ENCODE measurements around the gene FIGNL1. TPM values are rescaled to one million over a fixed set of nuclear protein-coding genes. Genes with fewer than 3 reads are reported as not detected.

The FIGNL1 gene
- total RNA-seq, 1 experiment from 2014 or later: 27.8 TPM

DNA sequence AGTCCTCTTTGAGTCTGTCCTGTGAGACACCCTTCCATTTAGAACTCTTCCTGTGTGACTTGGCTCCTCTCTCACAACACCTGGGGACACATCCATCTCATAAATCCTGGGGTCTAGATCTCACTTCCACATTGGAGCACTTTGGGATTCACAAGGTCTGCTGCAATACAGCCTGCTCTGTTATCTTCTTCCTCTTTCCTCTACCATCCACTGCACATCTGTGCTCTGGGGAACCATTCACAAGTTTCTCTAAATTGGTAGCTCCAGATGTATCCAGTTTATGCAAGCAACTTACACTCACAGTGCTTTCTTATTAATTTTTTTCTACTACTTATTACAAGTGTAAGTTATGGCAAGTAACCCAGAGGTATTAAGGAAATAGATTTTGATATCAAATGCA, 5.5 kb upstream of the FIGNL1 start:
- Histone ChIP-seq H3K27me3 (ENCODE audit: low read length) (no peaks in the 10 kb centered on the region), H4K20me1 (ENCODE audit: insufficient read depth, low read depth, low read length) (no peaks in the 10 kb centered on the region), H3K4me3 (ENCODE audit: low read length) (no peak overlapping the region), H2AFZ (ENCODE audit: low read length) (no peak overlapping the region), H3K9ac (ENCODE audit: low read length) (no peak overlapping the region; the same call in 1 of the 2 replicates), H3K9me3 (ENCODE audit: low read length) (no peaks in the 10 kb centered on the region), H3K36me3 (ENCODE audit: insufficient read depth, low read length) (no peaks in the 10 kb centered on the region), H3K9me2 (replicated peaks; ENCODE audit: insufficient read depth, low read length) (no peaks in the 10 kb centered on the region), H3K4me2 (ENCODE audit: low read depth, low read length, poor library complexity, severe bottlenecking) (peak overlapping the region; percentile 5), H3K4me1 (ENCODE audit: low read length) (peaks cover 21% of the 10 kb centered on the region), H3K27ac (ENCODE audit: low read length) (no peak overlapping the region), H3K79me2 (ENCODE audit: low read length) (peaks cover 3% of the 10 kb centered on the region; the same call in 1 of the 2 replicates)
- DNase-seq: peak; percentile 52

DNA sequence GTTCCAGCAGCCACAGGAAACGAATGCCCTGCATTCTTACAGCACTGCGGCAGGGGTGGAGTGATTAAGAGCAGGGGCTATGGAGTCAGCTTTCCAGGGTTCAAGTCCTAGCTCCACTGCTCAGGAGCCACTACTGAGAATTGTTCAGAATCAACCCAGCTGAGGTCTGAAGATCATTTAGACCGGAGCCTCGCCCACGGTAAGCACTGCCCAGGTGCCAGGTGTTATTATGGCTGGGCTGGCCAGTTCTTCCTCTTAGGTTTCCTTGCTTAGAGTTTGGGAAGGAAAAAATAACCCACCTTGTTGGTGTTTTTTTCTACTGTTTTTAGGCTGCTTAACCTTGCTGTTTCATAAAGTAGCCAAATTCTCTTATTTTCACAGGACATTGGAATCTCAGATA, 4.8 kb upstream of the FIGNL1 start:
- Histone ChIP-seq H3K4me3 (ENCODE audit: low read length) (no peak overlapping the region), H3K9me2 (replicated peaks; ENCODE audit: insufficient read depth, low read length) (no peaks in the 10 kb centered on the region), H3K36me3 (ENCODE audit: insufficient read depth, low read length) (no peaks in the 10 kb centered on the region), H4K20me1 (ENCODE audit: insufficient read depth, low read depth, low read length) (no peaks in the 10 kb centered on the region), H2AFZ (ENCODE audit: low read length) (no peak overlapping the region), H3K4me1 (ENCODE audit: low read length) (peaks cover 24% of the 10 kb centered on the region), H3K9me3 (ENCODE audit: low read length) (no peaks in the 10 kb centered on the region), H3K79me2 (ENCODE audit: low read length) (peaks cover 10% of the 10 kb centered on the region), H3K27me3 (ENCODE audit: low read length) (no peaks in the 10 kb centered on the region), H3K9ac (ENCODE audit: low read length) (no peak overlapping the region), H3K27ac (ENCODE audit: low read length) (no peak overlapping the region), H3K4me2 (ENCODE audit: low read depth, low read length, poor library complexity, severe bottlenecking) (no peak overlapping the region)
- no peak for DNase-seq

DNA sequence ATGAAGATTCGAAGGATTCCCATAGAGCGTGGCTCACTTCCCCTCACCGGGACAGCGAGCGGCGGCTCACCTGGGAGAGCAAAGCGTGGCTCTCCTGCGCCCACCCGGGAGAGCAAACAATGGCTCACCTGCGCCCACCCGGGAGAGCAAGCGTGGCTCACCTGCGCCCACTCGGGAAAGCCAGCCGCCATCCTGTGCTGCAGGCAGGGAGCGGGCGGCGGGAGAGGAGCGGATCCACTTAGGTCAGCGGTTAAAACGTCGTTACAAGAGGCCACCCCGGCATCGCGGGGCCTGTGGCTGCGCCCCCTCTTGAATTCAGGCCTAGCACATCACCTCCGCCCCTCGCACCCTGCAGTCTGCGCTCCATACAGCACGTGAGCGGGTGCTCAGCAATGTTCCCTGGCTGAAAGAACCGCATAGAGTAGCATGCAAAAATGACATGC, 461 bp upstream of the FIGNL1 start:
- H3K27me3 ChIP-seq (ENCODE audit: low read length): no peaks in the 10 kb centered on the region
- H3K79me2 ChIP-seq (ENCODE audit: low read length): peaks cover 48% of the 10 kb centered on the region
- peaks cover 24% of the 10 kb centered on the region for H3K36me3 ChIP-seq (ENCODE audit: insufficient read depth, low read length)
- peak; percentile 73 for DNase-seq
- H3K9me3 ChIP-seq (ENCODE audit: low read length): no peaks in the 10 kb centered on the region
- peak overlapping the region; percentile 93 for H2AFZ ChIP-seq (ENCODE audit: low read length)
- peaks cover 35% of the 10 kb centered on the region for H3K4me1 ChIP-seq (ENCODE audit: low read length)
- peak overlapping the region; percentile 69 for H3K27ac ChIP-seq (ENCODE audit: low read length)
- no peaks in the 10 kb centered on the region for H3K9me2 ChIP-seq (replicated peaks; ENCODE audit: insufficient read depth, low read length)
- H3K9ac ChIP-seq (ENCODE audit: low read length): peak overlapping the region; percentile 98
- peak overlapping the region; percentile 87 for H3K4me3 ChIP-seq (ENCODE audit: low read length)
- 0 out of 2 replicates have a peak, but pooled peaks cover 8% of the 10 kb centered on the region for H4K20me1 ChIP-seq (ENCODE audit: insufficient read depth, low read depth, low read length)
- H3K4me2 ChIP-seq (ENCODE audit: low read depth, low read length, poor library complexity, severe bottlenecking): peak overlapping the region; percentile 98

- Histone ChIP-seq H3K9me3 (ENCODE audit: low read length) (no peaks in the 10 kb centered on the region), H3K27ac (ENCODE audit: low read length) (peak overlapping the region; percentile 69), H2AFZ (ENCODE audit: low read length) (peak overlapping the region; percentile 82; the same call in 1 of the 2 replicates), H3K36me3 (ENCODE audit: insufficient read depth, low read length) (peaks cover 27% of the 10 kb centered on the region), H4K20me1 (ENCODE audit: insufficient read depth, low read depth, low read length) (0 out of 2 replicates have a peak, but pooled peaks cover 8% of the 10 kb centered on the region), H3K4me2 (ENCODE audit: low read depth, low read length, poor library complexity, severe bottlenecking) (peak overlapping the region; percentile 98), H3K4me1 (ENCODE audit: low read length) (peaks cover 29% of the 10 kb centered on the region), H3K9ac (ENCODE audit: low read length) (peak overlapping the region; percentile 98), H3K4me3 (ENCODE audit: low read length) (peak overlapping the region; percentile 87), H3K79me2 (ENCODE audit: low read length) (peaks cover 59% of the 10 kb centered on the region), H3K27me3 (ENCODE audit: low read length) (no peaks in the 10 kb centered on the region), H3K9me2 (replicated peaks; ENCODE audit: insufficient read depth, low read length) (no peaks in the 10 kb centered on the region)
- peak; percentile 50 for DNase-seq
Measured at GRCh38 chr7:50449501-50449880, 659 bp downstream of the FIGNL1 start.

DNA sequence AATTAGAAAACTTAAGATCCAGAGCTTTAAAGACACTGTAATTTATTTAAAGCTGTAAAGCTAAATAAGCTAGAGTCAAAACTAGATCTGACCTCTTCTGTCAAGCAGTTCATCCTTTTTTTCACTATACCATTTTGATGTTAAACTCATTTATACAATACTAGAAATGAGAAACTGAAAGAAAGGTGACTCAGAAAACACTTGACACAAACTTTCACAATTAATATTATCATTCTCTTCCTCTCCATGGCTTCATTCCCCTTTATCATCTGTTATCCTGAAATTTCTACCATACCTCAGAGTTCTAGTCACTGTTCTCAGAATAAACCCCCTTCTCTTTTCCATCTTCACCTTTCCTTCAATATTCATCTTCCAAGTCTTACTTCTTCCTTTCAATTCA, 1.3 kb downstream of the FIGNL1 start:
- H3K4me2 ChIP-seq (ENCODE audit: low read depth, low read length, poor library complexity, severe bottlenecking): peak overlapping the region; percentile 98
- peak overlapping the region; percentile 98 for H3K9ac ChIP-seq (ENCODE audit: low read length)
- H3K9me3 ChIP-seq (ENCODE audit: low read length): no peaks in the 10 kb centered on the region
- no peaks in the 10 kb centered on the region for H3K9me2 ChIP-seq (replicated peaks; ENCODE audit: insufficient read depth, low read length)
- peaks cover 65% of the 10 kb centered on the region for H3K79me2 ChIP-seq (ENCODE audit: low read length)
- H4K20me1 ChIP-seq (ENCODE audit: insufficient read depth, low read depth, low read length): 0 out of 2 replicates have a peak, but pooled peaks cover 8% of the 10 kb centered on the region
- H3K4me1 ChIP-seq (ENCODE audit: low read length): peaks cover 29% of the 10 kb centered on the region
- peak overlapping the region; percentile 69; the same call in 1 of the 2 replicates for H3K27ac ChIP-seq (ENCODE audit: low read length)
- H2AFZ ChIP-seq (ENCODE audit: low read length): no peak overlapping the region
- peaks cover 34% of the 10 kb centered on the region for H3K36me3 ChIP-seq (ENCODE audit: insufficient read depth, low read length)
- DNase-seq: no peak
- no peaks in the 10 kb centered on the region for H3K27me3 ChIP-seq (ENCODE audit: low read length)
- H3K4me3 ChIP-seq (ENCODE audit: low read length): peak overlapping the region; percentile 87

- H3K4me2 ChIP-seq (ENCODE audit: low read depth, low read length, poor library complexity, severe bottlenecking): no peak overlapping the region
- H4K20me1 ChIP-seq (ENCODE audit: insufficient read depth, low read depth, low read length): 0 out of 2 replicates have a peak, but pooled peaks cover 8% of the 10 kb centered on the region
- peaks cover 54% of the 10 kb centered on the region for H3K36me3 ChIP-seq (ENCODE audit: insufficient read depth, low read length)
- H3K27me3 ChIP-seq (ENCODE audit: low read length): no peaks in the 10 kb centered on the region
- no peak overlapping the region for H2AFZ ChIP-seq (ENCODE audit: low read length)
- H3K4me1 ChIP-seq (ENCODE audit: low read length): peaks cover 29% of the 10 kb centered on the region
- H3K27ac ChIP-seq (ENCODE audit: low read length): no peak overlapping the region
- H3K79me2 ChIP-seq (ENCODE audit: low read length): peaks cover 87% of the 10 kb centered on the region
- no peak overlapping the region for H3K4me3 ChIP-seq (ENCODE audit: low read length)
- H3K9me3 ChIP-seq (ENCODE audit: low read length): no peaks in the 10 kb centered on the region
- no peaks in the 10 kb centered on the region for H3K9me2 ChIP-seq (replicated peaks; ENCODE audit: insufficient read depth, low read length)
- H3K9ac ChIP-seq (ENCODE audit: low read length): no peak overlapping the region
- no peak for DNase-seq
Measured at GRCh38 chr7:50446542-50446960, 3.6 kb downstream of the FIGNL1 start.

DNA sequence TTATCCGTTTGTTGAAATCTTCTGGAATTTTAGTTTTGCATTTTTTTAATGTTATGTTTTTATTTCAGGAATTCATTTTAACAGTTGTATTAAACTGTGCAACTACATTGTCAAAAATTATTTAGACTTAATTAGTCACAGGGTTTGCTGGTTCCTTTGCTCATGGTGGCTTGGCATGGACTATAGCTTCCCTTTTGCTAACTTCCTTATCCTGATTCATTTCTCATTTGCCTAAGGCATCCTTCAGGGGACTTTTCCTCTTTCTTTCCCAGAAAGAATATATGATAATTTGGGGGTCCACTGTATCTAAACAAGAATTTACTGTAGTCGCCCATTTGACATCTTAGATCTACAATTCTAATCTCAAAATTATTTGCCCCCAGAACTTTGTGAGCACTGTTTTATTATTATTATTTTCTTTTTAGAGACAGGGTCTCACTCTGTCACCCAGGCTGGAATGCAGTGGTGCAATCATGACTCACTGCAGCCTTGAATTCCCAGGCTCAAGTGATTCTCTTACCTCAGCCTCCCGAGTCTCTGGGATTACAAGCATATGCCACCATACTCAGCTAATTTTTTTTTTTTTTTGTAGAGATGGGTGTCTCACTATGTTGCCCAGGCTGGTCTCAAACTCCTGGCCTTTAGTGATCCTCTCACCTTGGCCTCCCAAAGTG, 13.9 kb downstream of the FIGNL1 start:
- DNase-seq: no peak
- H3K9ac ChIP-seq (ENCODE audit: low read length): no peak overlapping the region
- H3K4me2 ChIP-seq (ENCODE audit: low read depth, low read length, poor library complexity, severe bottlenecking): no peak overlapping the region
- peaks cover 35% of the 10 kb centered on the region; the same call in 1 of the 2 replicates for H3K36me3 ChIP-seq (ENCODE audit: insufficient read depth, low read length)
- no peaks in the 10 kb centered on the region for H3K27me3 ChIP-seq (ENCODE audit: low read length)
- no peaks in the 10 kb centered on the region for H3K9me2 ChIP-seq (replicated peaks; ENCODE audit: insufficient read depth, low read length)
- no peaks in the 10 kb centered on the region for H3K4me1 ChIP-seq (ENCODE audit: low read length)
- no peak overlapping the region for H3K4me3 ChIP-seq (ENCODE audit: low read length)
- no peaks in the 10 kb centered on the region for H4K20me1 ChIP-seq (ENCODE audit: insufficient read depth, low read depth, low read length)
- no peaks in the 10 kb centered on the region for H3K9me3 ChIP-seq (ENCODE audit: low read length)
- no peak overlapping the region for H3K27ac ChIP-seq (ENCODE audit: low read length)
- H2AFZ ChIP-seq (ENCODE audit: low read length): no peak overlapping the region
- peaks cover 7% of the 10 kb centered on the region for H3K79me2 ChIP-seq (ENCODE audit: low read length)

GRCh38 chr7:50431722-50432305, 18.3 kb downstream of the FIGNL1 start:
- no peaks in the 10 kb centered on the region for H3K4me1 ChIP-seq (ENCODE audit: low read length)

More at GRCh38 chr7:50431722-50432305, 18.3 kb downstream of the FIGNL1 start:
- Histone ChIP-seq H3K36me3 (ENCODE audit: insufficient read depth, low read length) (no peaks in the 10 kb centered on the region), H3K9me3 (ENCODE audit: low read length) (no peaks in the 10 kb centered on the region), H3K79me2 (ENCODE audit: low read length) (no peaks in the 10 kb centered on the region), H3K27ac (ENCODE audit: low read length) (no peak overlapping the region), H4K20me1 (ENCODE audit: insufficient read depth, low read depth, low read length) (no peaks in the 10 kb centered on the region), H3K9me2 (replicated peaks; ENCODE audit: insufficient read depth, low read length) (no peaks in the 10 kb centered on the region), H2AFZ (ENCODE audit: low read length) (no peak overlapping the region), H3K9ac (ENCODE audit: low read length) (no peak overlapping the region), H3K27me3 (ENCODE audit: low read length) (no peaks in the 10 kb centered on the region), H3K4me3 (ENCODE audit: low read length) (no peak overlapping the region), H3K4me2 (ENCODE audit: low read depth, low read length, poor library complexity, severe bottlenecking) (no peak overlapping the region)
- DNase-seq: no peak
